NCI-H146 (cell line): ENCODE measurements around the gene GRM4.

Experiments
- DNase-seq: peaks from one replicate; lab custom pipeline; 2025; lab: John Stamatoyannopoulos, UW

GRM4 gene

GRCh38 chr6:34157236-34157830, 11.4 kb upstream of the GRM4 start:
- DNase-seq: peak; percentile 39

GRCh38 chr6:34155471-34156300, 9.8 kb upstream of the GRM4 start:
- no peak for DNase-seq

- DNase-seq: peak; percentile 60
These were observed 9.0 kb upstream of the GRM4 start for GRCh38 chr6:34154668-34155447.

- peak; percentile 35 for DNase-seq
These were observed 7.1 kb upstream of the GRM4 start for GRCh38 chr6:34152806-34153520.

- no peak for DNase-seq
These were observed 6.2 kb upstream of the GRM4 start for GRCh38 chr6:34152042-34152524.

- peak; percentile 74 for DNase-seq
These were observed 5.6 kb upstream of the GRM4 start for GRCh38 chr6:34151321-34152041.

- DNase-seq: no peak
These were observed 4.9 kb upstream of the GRM4 start for GRCh38 chr6:34150766-34151165.

GRCh38 chr6:34149831-34150400, 4.0 kb upstream of the GRM4 start:
- DNase-seq: no peak

- DNase-seq: no peak
These were observed 3.5 kb upstream of the GRM4 start for GRCh38 chr6:34149452-34149810.

- no peak for DNase-seq
These were observed 3.0 kb upstream of the GRM4 start for GRCh38 chr6:34148631-34149451.

- DNase-seq: peak; percentile 47
These were observed 2.2 kb upstream of the GRM4 start for GRCh38 chr6:34147906-34148630.

GRCh38 chr6:34146801-34147592, 1.1 kb upstream of the GRM4 start:
- DNase-seq: no peak

- peak; percentile 75 for DNase-seq
These were observed 496 bp downstream of the GRM4 start for GRCh38 chr6:34145161-34146020.

- DNase-seq: no peak
These were observed 1.2 kb downstream of the GRM4 start for GRCh38 chr6:34144581-34145160.

- peak; percentile 73 for DNase-seq
These were observed 1.9 kb downstream of the GRM4 start for GRCh38 chr6:34143884-34144580.

GRCh38 chr6:34143196-34143883, 2.5 kb downstream of the GRM4 start:
- DNase-seq: no peak
